SU-DHL-6 (cell line): Measurements from ENCODE around the gene MTF2.

Experiments used
- EZH2phosphoT487 ChIP-seq: fragments of 200-600 bp; sonication (generic), shearing (Covaris generic); conservative IDR thresholded peaks from 2 replicates; pipeline ENCODE4 v1.6.1; 2018; ENCODE audit warnings: mild to moderate bottlenecking, antibody characterized with exemption, low read length, moderate library complexity, mixed read lengths
- TF ChIP-seq, protein P1 (sequence below): fragments of 200-600 bp; sonication (generic); IDR thresholded peaks from one replicate; pipeline ENCODE4 v1.5.1; 2017; ENCODE audit warnings: antibody characterized with exemption, mild to moderate bottlenecking, low read length, moderate library complexity; ENCODE audit not compliant: insufficient read depth, poor library complexity, severe bottlenecking

DNA sequence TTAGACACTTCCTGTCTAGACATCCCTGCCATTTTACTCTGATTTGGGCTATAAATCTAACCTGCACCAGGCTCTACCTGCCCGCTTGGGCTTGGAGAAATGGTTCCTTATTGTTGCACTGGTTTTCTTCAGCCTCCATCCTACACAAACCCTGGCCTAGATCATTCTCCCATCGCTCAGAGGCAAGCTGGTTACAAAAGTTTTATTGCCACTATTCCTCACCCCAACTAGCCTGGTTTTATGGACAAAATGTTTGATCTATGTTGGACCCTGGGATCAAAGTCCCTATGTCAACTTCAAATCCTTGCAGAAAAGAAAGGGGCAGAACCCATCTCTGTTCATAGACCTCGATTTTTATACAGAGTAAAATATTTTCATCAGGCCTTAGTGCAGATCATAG, 31.5 kb upstream of the MTF2 start:
- TF ChIP-seq, protein P1, sequence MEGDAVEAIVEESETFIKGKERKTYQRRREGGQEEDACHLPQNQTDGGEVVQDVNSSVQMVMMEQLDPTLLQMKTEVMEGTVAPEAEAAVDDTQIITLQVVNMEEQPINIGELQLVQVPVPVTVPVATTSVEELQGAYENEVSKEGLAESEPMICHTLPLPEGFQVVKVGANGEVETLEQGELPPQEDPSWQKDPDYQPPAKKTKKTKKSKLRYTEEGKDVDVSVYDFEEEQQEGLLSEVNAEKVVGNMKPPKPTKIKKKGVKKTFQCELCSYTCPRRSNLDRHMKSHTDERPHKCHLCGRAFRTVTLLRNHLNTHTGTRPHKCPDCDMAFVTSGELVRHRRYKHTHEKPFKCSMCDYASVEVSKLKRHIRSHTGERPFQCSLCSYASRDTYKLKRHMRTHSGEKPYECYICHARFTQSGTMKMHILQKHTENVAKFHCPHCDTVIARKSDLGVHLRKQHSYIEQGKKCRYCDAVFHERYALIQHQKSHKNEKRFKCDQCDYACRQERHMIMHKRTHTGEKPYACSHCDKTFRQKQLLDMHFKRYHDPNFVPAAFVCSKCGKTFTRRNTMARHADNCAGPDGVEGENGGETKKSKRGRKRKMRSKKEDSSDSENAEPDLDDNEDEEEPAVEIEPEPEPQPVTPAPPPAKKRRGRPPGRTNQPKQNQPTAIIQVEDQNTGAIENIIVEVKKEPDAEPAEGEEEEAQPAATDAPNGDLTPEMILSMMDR: no peak
- no peak for TF ChIP-seq EZH2phosphoT487
